HG02870 (cell line): ENCODE data around the gene CTSS.

Experiments used
- ATAC-seq: cut with Tn5 transposase; IDR thresholded peaks from one replicate; pipeline ENCODE4 v1.9.1; 2021; ENCODE audit warnings: mild to moderate bottlenecking, moderate library complexity; ENCODE audit not compliant: unreplicated experiment

Gene CTSS

DNA sequence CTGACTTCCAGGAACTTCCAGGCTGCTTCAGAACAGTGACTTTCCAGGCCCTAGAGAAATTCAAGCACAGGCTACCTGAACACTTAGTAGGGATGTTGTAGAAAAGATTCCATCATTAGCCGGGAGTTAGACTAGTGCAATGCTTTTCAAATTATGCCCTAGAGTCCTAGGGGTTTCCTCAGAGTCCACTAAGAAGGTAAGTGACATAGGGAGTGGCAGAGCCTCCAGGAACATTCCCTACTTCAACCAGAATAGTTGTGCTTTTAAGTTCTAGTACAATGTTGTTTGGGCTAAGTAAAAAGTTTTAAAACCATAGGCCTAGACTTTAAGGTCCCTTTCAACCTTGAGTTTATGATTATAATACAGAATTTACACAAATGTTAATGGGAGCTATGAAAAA lies 59.5 kb downstream of the CTSS start:
- ATAC-seq: no peak

DNA sequence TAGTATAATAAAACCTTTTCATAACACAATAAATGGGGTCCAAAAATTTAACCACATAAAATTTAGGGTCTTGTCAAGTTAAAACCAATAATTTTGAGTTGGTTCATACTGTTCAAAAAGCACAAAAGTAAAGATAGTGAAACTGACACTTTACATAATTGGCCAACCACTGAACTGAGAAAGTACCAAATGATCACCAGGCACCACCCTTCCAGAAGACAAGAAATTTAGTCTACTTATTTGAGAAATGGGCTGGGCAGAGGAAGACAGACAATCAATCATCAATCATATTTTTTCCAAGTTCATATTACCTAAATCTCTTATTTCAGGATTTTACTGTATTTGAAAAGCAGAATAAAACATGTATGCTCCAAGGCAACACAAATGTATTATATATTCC lies 62.2 kb downstream of the CTSS start:
- ATAC-seq: no peak

DNA sequence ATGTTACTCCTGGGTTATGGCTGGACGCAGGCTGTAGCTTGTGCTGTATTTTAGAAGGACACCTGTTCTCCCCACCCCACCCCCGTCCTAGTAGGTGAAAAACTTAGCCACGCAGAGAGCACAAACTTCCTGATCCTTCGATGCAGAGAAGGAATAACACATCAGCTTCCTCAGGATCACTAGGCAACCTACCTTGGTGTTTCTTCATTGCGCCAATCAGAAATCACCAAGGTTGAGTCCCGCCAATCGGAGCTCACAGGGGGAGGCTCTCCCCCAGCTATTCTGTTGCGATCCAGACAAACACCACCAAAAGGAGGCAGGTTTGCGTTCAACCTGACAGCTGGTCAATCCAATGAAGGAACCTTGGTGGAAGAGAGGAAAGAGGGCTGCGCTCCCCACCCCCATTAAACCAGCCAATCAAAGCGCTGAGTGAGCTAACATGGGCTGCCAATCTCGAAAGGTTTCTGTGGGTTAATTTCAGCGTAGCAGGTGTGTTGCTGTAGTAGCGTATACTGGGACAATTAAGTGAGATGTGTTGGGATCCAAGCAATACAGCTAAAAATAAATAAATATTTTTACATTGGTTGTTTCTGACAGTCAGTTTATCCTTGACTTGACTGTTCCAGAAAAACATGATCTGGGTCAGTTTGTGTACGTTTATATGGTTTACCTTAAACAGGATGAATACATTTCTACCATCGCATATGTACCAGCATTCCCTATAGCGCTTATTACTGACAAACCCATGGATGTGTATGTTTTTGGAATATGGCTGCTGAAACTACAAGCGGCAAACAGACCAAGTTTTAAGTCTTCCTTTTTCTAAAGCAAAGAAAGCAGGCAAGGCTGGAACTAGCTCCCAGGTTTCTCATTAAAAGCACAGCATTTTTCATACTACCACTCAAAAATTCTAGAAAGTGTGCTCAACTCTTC lies 68.3 kb downstream of the CTSS start, which contains the start of gene GOLPH3L:
Gene GOLPH3L (minus strand): TSS at position 160 of the 933 bp plus-strand sequence. CDS start 2,316 bp downstream, outside the sequence.
- ATAC-seq: peak; percentile 99

DNA sequence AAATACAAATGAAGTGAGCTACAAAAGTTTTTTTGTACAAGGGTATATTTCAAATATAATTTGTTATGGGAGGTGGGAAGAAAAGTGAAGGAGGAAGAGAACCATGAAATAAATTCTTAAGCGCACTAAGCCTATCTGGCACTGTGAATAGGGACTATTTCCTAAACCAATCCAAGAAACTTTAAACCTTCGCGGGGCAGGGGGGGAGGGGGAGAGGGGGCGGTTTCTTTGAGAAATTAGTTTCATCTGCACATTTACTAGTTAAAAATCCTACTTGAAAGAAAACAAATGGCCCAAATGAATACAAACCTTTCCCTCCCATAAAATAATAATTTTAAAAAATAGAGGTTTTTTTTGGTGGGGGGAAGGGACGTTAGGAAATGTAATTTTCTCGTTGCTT lies 69.0 kb downstream of the CTSS start:
- no peak for ATAC-seq

DNA sequence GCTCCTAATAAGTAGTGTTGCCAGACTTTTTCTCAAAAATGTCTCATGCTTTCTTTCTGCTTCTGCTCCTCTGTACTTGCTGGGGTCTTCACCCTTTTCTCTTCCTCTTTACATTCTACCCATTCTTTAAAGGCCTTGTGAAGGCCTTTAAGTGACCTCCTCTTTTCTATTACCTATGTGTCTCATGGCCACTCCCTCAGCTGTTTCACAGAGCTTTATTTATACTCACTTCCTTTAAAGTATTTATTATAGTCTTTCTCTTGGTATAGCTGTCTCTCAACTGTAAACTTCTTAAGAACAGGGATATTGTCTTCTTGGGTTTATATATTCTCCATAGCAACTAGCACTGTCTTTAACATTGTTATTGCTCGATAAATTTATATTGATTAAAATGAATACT lies 69.4 kb downstream of the CTSS start:
- no peak for ATAC-seq

DNA sequence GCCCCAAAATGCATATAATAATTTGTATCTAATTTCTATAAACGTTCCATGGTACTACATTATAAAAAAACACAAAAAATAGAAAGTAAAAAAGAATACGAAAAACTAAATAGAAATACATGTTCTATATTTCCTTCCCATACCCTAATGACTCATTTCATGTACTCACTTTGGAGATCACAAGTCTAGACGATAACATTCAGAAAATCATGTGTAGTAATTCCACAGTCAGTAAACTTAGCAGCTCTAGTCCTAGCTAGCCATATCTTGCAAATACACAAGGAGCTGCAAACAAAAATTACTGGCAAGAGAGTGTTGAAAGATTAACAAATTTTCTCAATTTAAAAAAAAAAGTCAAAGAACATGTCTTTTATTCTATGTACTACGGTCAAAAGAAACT lies 70.0 kb downstream of the CTSS start:
- ATAC-seq: no peak

DNA sequence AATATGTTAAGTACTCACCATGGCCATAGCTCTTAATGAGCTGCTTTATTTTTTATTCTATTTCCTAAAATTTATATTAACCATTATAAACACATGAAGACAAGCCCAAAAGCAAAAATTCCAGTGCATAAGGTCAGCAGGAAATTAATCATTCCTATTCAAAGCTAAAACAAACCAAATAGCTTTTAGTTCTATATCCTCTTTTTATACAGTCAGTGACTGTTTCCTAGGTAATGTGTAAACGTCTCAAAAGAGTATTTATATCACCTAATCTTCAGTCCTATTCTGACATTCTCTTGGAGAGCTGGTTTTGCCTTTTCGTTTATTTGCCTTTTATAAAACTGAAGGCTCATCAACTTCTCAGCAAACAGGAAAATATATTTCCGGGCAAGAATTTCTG lies 72.9 kb downstream of the CTSS start:
- ATAC-seq: no peak

DNA sequence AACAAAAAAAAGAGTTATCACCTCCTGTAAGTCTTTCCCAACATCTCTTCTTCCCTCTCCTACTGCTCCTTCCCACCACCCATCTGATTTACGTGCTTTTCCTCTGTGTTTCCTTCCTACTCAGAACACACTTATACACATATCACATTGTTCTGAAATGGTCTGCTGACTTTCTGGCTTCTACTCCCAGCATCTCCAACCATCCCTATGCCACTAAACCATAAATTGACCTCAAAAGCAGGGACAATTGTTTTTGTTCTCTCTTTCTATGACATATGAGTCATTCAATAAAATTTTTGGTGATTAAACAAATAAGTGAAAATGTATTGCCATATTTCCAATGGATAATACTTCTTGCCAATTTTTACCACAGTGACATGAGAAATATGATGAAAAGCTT lies 76.8 kb downstream of the CTSS start:
- ATAC-seq: no peak

DNA sequence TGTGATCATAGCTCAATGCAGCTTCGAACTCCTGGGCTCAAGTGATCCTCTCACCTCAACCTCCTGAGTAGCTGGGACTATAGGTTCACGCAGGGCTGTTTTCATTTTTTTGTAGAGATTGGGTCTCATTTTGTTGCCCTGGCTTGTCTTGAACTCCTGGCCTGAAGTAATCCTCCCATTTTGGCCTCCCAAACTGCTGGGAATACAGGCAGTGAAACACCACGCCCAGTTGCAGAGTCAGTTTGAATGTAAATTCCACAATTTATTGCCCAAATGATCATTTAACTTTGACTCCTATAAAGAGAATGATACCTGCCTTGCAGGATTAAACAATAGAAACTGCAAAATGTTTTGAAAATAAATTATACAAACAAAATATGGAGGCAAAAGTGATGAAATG lies 79.3 kb downstream of the CTSS start:
- no peak for ATAC-seq

DNA sequence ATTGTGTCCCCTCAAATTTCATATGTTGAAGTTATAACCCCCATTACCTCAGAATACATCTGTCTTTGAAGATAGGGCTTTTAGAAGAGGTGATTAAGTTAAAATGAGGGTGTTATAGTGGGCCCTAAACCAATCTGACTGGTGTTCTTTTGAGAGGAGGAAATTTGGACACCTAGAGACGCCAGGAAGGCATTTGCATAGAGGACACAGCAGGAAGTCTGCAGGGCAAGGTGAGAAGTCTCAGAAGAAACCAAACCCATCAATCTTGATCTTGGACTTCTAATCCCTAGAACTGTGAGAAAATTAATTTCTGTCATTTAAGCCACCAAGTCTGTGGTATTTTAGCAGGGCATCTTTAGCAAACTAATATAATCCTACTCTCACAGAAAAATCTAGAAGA lies 81.7 kb downstream of the CTSS start:
- no peak for ATAC-seq
